Smooth muscle cell (in vitro differentiated cells): ENCODE results near the gene ARAP3. TPM values are rescaled to one million over a fixed set of nuclear protein-coding genes. Genes with fewer than 3 reads are reported as not detected.
A peak's percentile ranks its signal among the peaks of the same experiment; 100 is the strongest.
"Not testable (repeated sequence)": the region's sequence is repeated elsewhere in the genome, so short reads cannot be mapped to it uniquely, and the experiment has no call there.

ENCODE experiments used
- DNase-seq: peaks from one replicate; lab custom pipeline; 2025; ENCODE audit not compliant: unreplicated experiment; lab: John Stamatoyannopoulos, UW
- H2AFZ ChIP-seq: fragments of 200-600 bp; sonication (generic); 2 replicates; pipeline ENCODE4 v1.6.0; 2016; ENCODE audit warnings: antibody characterized with exemption, low read depth, mild to moderate bottlenecking
- H3F3A ChIP-seq: fragments of 200-600 bp; sonication (generic); 2 replicates; pipeline ENCODE4 v1.6.0; 2017; ENCODE audit warnings: antibody characterized with exemption, low read depth
- H3K27ac ChIP-seq: fragments of 200-600 bp; sonication (generic); 2 replicates; pipeline ENCODE4 v1.5.1; 2016; ENCODE audit warnings: low read depth, mild to moderate bottlenecking
- H3K27me3 ChIP-seq: fragments of 200-600 bp; sonication (generic); 2 replicates; pipeline ENCODE4 v1.6.1; 2016; ENCODE audit warnings: low read depth, mild to moderate bottlenecking
- H3K36me3 ChIP-seq: fragments of 200-600 bp; sonication (generic); 2 replicates; pipeline ENCODE4 v1.5.1; 2016; ENCODE audit warnings: low read depth
- H3K4me1 ChIP-seq: fragments of 200-600 bp; sonication (generic); 2 replicates; pipeline ENCODE4 v1.5.1; 2016; ENCODE audit warnings: low read depth
- H3K4me2 ChIP-seq: fragments of 200-600 bp; sonication (generic); 2 replicates; pipeline ENCODE4 v1.6.0; 2016; ENCODE audit warnings: mild to moderate bottlenecking
- H3K4me3 ChIP-seq: fragments of 200-600 bp; sonication (generic); 2 replicates; pipeline ENCODE4 v1.5.1; 2016; ENCODE audit warnings: mild to moderate bottlenecking
- H3K79me2 ChIP-seq: fragments of 200-600 bp; sonication (generic); 2 replicates; pipeline ENCODE4 v1.6.0; 2016; ENCODE audit warnings: low read depth, mild to moderate bottlenecking
- H3K9ac ChIP-seq: fragments of 200-600 bp; sonication (generic); 2 replicates; pipeline ENCODE4 v1.6.0; 2016; ENCODE audit warnings: low read depth
- H3K9me3 ChIP-seq: fragments of 200-600 bp; sonication (generic); replicated peaks from 2 replicates; pipeline ENCODE4 v1.5.1; 2016; ENCODE audit warnings: low read depth
- H4K20me1 ChIP-seq: fragments of 200-600 bp; sonication (generic); 2 replicates; pipeline ENCODE4 v1.6.0; 2016; ENCODE audit warnings: low read depth
- CTCF ChIP-seq: fragments of 200-600 bp; sonication (generic); IDR thresholded peaks from 2 replicates; pipeline ENCODE4 v1.5.1; 2017; ENCODE audit warnings: borderline replicate concordance, mild to moderate bottlenecking, antibody characterized with exemption; ENCODE audit not compliant: insufficient read depth, poor library complexity, severe bottlenecking
- WGBS: methylation state at CpG from one replicate; pipeline ENCODE4 v1.1.7; 2016; ENCODE audit warnings: low lambda C conversion rate; 5-methylcytosine and 5-hydroxymethylcytosine counted together
- polyA plus RNA-seq: library from polyadenylated mRNA; unstranded; fragments of >200 nt; fragmentation: Nextera tagmentation; extraction: Ambion mirVana; gene quantifications from 2 replicates; pipeline ENCODE4 v1.2.1, GENCODE V29; 2016
- total RNA-seq: library from RNA; depleted of rRNA; stranded (reverse); fragments of >200 nt; gene quantifications from 2 replicates; pipeline ENCODE4 v1.2.3, GENCODE V29; 2014

Gene ARAP3
- total and polyA plus RNA-seq, 2 experiments from 2014 or later: 9.4 to 11.1 TPM

GRCh38 chr5:141617128-141617527, 64.9 kb downstream of the ARAP3 start:
- Histone ChIP-seq H3K9ac (peak overlapping the region; percentile 90), H4K20me1 (peaks cover 51% of the 10 kb centered on the region), H3K36me3 (no peaks in the 10 kb centered on the region), H2AFZ (no peak overlapping the region), H3K4me2 (peak overlapping the region; percentile 97), H3K9me3 (no peaks in the 10 kb centered on the region), H3F3A (peaks cover 24% of the 10 kb centered on the region), H3K27me3 (no peaks in the 10 kb centered on the region), H3K4me3 (peak overlapping the region; percentile 94), H3K4me1 (peaks cover 30% of the 10 kb centered on the region), H3K27ac (peak overlapping the region; percentile 77), H3K79me2 (peaks cover 57% of the 10 kb centered on the region)
- 73% methylated on average over 2 of the region's 2 CpGs for WGBS
- TF ChIP-seq CTCF: no peak
- DNase-seq: no peak

GRCh38 chr5:141615991-141616720, 65.9 kb downstream of the ARAP3 start:
- Histone ChIP-seq H3K4me3 (peak overlapping the region; percentile 94), H3K4me2 (peak overlapping the region; percentile 97), H3K27ac (no peak overlapping the region), H3K36me3 (no peaks in the 10 kb centered on the region), H3K27me3 (no peaks in the 10 kb centered on the region), H2AFZ (no peak overlapping the region), H3F3A (peaks cover 21% of the 10 kb centered on the region), H3K9ac (no peak overlapping the region), H3K9me3 (no peaks in the 10 kb centered on the region), H3K4me1 (peaks cover 30% of the 10 kb centered on the region), H4K20me1 (peaks cover 52% of the 10 kb centered on the region), H3K79me2 (peaks cover 67% of the 10 kb centered on the region)
- WGBS: 85% methylated on average over 9 of the region's 9 CpGs
- TF ChIP-seq CTCF: no peak
- no peak for DNase-seq

- H4K20me1 ChIP-seq: peaks cover 63% of the 10 kb centered on the region
- H3K4me1 ChIP-seq: peaks cover 30% of the 10 kb centered on the region
- no peak overlapping the region for H2AFZ ChIP-seq
- no peak overlapping the region for H3K4me3 ChIP-seq
- H3K27ac ChIP-seq: no peak overlapping the region
- no peak overlapping the region for H3K4me2 ChIP-seq
- H3K9ac ChIP-seq: no peak overlapping the region
- H3K79me2 ChIP-seq: peaks cover 87% of the 10 kb centered on the region
- no peaks in the 10 kb centered on the region for H3K9me3 ChIP-seq
- H3F3A ChIP-seq: peaks cover 8% of the 10 kb centered on the region
- no peaks in the 10 kb centered on the region for H3K27me3 ChIP-seq
- DNase-seq: no peak
- no peak for TF ChIP-seq CTCF
- no peaks in the 10 kb centered on the region for H3K36me3 ChIP-seq
These were observed 68.7 kb downstream of the ARAP3 start for GRCh38 chr5:141613344-141613743.

GRCh38 chr5:141611289-141611688, 70.7 kb downstream of the ARAP3 start:
- Histone ChIP-seq H3F3A (no peaks in the 10 kb centered on the region), H3K9me3 (no peaks in the 10 kb centered on the region), H3K9ac (no peak overlapping the region), H4K20me1 (peaks cover 45% of the 10 kb centered on the region), H3K4me2 (no peak overlapping the region), H3K79me2 (peaks cover 91% of the 10 kb centered on the region), H3K36me3 (no peaks in the 10 kb centered on the region), H3K4me3 (no peak overlapping the region), H2AFZ (no peak overlapping the region), H3K27ac (no peak overlapping the region), H3K27me3 (no peaks in the 10 kb centered on the region), H3K4me1 (peaks cover 13% of the 10 kb centered on the region)
- no peak for TF ChIP-seq CTCF
- no peak for DNase-seq
- WGBS: 96% methylated on average over 3 of the region's 3 CpGs

GRCh38 chr5:141609921-141610320, 72.1 kb downstream of the ARAP3 start:
- H3K27me3 ChIP-seq: not testable (repeated sequence)
- peaks cover 87% of the 10 kb centered on the region for H3K79me2 ChIP-seq
- WGBS: 97% methylated on average over 7 of the region's 7 CpGs

More at GRCh38 chr5:141609921-141610320, 72.1 kb downstream of the ARAP3 start:
- not testable (repeated sequence) for H3K36me3 ChIP-seq, H3K27ac ChIP-seq, H3K4me2 ChIP-seq, DNase-seq, H3K4me3 ChIP-seq, H3F3A ChIP-seq, H2AFZ ChIP-seq, H3K9ac ChIP-seq, H3K9me3 ChIP-seq
- H4K20me1 ChIP-seq: peaks cover 37% of the 10 kb centered on the region
- H3K4me1 ChIP-seq: peaks cover 13% of the 10 kb centered on the region
